ENCODE data around the gene YBX2.

The YBX2 gene

DNA sequence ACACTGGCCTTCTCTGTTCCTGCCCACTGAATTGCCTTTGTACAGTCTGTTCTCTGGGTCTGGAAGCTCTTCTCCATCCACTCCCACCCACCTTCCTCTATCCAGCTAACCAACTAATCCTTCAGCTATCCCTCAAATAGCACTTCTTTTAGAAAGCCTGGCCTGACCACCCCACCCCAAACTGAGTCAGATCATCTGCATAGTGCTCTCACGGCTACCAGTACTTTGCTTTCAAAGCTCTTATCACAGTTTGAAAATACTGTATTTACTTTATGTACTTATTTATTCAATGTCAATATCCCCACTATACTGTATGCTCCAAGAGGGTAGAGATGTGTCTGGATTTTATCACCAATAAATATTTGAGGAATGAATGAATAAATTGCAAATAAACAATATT, 27.7 kb downstream of the YBX2 start:
- no peak for DNase-seq (ENCODE audit: low read depth in 2 of 2)

DNA sequence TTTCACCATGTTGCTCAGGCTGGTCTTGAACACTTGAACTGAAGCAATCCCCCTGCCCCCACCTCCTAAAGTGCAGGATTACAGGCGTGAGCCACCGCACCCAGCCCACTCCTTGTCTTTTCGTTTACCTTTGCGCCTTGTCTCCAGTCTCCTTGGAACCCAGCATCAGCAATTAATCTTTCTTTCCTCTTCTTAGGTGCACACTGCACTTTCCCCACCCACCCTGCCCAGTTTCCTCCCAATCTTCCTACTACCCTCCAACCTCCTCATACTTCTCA, 30.7 kb downstream of the YBX2 start:
- DNase-seq (ENCODE audit: low read depth in 2 of 2), result no peak

DNA sequence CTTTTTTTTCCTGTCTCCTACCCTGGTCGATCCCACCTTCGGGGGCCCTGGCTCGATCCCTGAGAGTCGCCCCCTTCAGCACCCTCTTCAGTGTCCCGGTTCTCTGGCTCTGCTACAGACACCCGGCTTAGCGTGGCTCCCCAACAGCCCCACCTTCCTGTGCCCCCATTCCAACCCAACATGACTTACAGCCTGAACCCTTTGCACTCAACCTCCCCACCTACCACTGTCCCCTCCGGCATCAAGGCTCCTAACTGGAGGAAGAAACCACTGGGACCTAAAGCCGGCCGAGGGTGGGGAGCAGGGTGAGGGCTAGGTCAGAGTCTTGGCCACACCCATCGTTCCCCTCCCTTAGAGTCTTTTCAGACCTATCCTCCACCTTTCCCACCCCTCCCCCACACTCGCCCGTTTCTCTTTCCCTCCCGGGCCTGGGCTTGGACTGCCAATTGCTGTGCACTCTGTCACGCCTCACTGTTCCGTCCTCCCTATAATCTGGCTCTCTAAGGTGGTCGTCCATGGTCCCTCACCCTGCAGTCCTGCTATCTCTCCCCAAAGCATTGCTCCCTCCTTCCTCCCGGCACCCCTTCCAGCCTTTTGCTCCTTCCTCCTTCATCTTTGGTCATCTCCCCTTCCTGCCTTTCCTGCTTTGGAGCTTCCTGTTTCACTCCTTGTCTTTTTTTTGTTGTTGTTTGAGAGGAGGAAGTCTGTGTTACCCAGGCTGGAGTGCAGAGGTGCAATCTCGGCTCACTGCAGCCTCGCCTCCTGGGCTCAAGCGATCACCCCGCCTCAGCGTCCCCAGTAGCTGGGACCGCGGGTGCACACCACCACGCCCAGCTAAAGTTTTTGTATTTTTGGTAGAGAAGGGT, 31.3 kb downstream of the YBX2 start:
- no peak for DNase-seq (ENCODE audit: low read depth in 2 of 2)

DNA sequence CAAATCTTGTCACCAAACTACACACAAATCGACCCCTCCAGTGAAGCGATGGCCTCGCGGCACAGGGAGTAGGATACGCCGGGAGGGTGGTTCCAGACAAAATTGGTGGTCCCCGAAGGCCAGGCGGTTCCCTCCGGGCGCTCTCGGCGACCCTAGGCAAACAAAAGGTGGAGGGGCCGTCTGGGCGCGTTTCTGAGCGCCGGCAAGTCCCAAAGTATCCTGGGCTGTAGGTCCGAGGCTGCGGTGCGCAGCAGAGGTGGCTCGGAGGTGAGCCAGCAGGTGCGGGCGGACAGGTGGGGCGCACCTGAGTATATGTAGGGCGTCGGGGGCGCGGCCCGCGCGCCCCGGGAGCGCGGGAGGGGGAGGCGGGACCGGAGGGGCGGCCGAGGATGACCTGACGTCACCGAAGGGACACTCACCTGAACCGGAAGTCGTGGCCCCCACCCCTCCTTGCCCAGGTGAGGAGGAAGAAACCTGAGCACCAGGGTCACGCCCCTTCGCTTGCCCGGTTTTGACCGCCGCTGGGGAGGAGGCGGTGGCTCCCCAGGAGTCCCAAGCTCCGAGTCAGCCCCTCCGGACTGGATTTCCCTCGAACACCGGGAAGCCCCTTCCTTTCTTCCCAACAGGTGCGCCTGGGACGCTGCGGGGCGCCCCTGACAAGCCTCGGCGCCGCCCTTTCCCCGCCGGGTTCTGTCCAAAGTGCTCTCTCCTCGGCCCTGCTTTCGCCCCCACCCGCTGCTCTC, 32.1 kb downstream of the YBX2 start, which contains the start of gene CLDN7:
Gene CLDN7, minus strand, starts transcription at position 287 of the 743 bp plus-strand sequence. CDS start 435 bp downstream, outside the sequence.
- no peak for DNase-seq (ENCODE audit: low read depth in 2 of 2)

DNA sequence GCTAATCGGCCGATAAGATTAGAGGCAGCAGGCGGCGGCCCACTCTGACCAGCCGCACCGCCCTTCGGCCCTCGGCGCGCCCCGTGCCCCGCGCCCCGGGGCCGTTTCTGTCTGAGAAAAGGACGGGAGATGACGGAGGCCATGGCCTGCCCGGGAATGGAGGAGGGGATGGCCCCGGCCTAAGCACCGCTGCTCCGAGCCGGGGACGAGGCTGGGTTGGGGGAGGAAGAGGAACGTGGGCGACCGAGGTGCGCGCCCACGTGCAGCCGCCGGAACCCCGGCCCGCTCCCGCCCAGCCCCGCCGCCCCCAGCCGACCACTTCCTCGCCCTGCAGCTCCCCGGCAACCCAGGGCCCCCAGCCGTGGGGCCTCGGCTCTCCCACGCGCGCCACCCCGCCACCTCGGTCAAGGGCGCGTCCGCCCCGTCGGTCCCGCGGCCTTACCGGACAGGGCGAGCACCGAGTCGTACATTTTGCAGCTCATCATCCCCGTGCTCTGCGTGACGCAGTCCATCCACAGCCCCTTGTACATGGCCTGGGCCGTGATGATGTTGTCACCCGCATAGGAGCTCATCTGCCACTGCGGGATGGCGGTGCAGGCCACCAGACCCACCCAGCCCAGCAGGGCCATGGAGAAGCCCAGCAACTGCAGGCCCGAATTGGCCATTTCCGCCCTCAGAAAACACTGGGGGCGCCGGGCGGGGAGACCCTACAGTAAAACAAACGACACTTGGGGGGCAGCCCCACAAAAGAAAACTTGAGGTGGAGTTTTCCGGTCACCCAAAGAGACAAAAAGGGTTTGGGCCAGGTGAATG, 32.9 kb downstream of the YBX2 start:
- DNase-seq (ENCODE audit: low read depth in 2 of 2), result no peak

DNA sequence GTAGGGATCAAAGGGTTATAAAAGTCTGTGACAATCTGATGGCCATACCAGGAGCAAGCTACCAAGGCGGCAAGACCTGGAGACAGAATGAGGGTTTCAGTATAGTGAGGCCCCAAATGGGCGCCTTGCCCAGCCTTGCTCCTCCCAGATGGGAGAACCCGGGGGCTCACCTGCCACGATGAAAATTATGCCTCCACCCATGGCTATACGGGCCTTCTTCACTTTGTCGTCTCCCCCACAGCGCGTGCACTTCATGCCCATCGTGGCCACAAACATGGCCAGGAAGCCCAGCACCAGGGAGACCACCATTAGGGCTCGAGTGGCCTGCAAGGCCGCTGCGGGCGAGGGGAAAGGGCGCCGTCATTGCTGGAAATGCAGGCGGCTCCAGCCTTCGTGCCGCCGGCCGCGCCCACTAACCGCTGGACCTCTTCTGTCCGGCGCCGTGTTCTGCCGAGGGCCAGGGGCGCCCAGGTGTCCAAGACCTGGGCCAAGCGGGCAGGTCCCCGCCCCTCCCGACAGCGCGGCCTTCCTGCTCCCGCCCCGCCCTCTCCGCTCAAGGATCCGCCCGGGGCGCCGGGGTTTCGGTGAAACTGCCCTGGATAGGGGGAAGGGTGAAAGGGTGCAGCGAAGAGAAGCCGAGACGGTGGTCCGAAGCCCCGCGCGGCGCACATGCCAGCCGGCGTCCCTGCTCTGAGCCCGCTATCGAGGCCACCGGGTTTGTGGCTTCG, 33.6 kb downstream of the YBX2 start:
- DNase-seq (ENCODE audit: low read depth in 2 of 2), result no peak

DNA sequence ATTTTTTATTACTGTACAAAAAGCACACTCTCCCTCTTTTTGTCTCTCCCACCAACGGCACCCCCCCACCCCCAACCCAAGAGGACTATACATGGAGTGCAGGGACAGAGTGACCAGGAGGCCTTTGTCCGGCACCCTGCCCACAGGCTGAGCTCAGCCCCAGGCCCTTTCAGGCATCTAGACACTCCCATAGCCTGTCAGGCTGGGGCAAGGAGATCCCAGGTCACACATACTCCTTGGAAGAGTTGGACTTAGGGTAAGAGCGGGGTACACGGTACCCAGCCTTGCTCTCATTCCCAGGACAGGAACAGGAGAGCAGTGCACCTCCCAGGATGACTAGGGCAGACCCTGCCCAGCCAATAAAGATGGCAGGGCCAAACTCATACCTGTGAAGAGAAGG, 34.3 kb downstream of the YBX2 start:
- DNase-seq (ENCODE audit: low read depth in 2 of 2), result no peak

DNA sequence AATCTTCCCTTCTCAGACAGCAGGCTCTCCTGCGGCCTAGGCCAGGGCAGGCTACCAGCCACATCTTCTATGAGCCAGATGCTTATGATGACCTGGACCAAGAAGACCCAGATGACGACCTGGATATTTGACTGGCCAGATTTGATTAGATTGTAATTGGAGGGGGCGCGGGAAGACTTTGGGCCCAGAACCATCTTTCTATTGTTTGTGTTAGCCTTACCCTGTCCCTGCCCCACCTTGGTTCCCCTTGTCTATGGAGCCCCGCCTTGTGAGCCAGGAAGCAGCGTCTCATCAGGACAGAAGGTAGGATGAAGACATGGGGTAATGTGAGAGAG, 34.9 kb downstream of the YBX2 start:
- no peak for DNase-seq (ENCODE audit: low read depth in 2 of 2)

DNA sequence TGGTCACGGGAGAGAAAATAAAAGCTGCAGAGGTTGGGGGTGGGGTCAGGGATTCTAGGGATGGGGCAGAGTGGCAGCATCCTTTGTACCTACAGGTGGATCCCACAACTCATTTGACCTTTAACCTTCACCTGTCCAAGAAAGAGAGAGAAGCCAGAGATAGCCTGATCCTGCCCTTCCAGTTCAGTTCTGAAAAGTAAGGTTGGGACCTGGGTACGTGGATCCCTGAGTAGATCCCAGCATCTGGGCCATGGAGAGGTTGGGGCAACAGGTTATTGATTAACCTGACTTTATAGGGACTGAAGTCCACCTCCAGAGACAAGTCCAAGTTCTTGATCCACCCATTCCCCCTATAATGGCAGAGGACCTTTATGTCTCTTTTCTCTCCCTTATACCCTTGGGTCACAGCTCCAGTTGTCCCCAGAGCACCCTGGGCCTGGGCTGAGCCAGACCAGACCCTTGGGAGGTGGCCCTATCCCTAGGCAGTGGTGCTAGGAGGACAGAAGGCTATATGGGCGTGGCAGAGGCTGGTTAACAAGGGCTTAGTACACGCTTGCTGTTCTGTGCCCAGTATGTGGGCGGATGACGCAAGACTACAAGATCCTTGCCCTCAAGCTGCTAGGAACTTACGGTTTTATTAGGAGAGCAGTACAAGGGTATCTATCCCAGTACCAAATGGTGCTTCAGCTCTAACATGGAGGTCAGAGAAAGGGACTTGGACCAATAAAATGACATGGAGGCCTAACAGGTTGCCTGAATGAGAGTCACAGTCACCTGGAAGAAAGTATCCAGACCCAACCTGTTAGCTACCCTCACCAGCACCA, 35.5 kb downstream of the YBX2 start:
- no peak for DNase-seq (ENCODE audit: low read depth in 2 of 2)

DNA sequence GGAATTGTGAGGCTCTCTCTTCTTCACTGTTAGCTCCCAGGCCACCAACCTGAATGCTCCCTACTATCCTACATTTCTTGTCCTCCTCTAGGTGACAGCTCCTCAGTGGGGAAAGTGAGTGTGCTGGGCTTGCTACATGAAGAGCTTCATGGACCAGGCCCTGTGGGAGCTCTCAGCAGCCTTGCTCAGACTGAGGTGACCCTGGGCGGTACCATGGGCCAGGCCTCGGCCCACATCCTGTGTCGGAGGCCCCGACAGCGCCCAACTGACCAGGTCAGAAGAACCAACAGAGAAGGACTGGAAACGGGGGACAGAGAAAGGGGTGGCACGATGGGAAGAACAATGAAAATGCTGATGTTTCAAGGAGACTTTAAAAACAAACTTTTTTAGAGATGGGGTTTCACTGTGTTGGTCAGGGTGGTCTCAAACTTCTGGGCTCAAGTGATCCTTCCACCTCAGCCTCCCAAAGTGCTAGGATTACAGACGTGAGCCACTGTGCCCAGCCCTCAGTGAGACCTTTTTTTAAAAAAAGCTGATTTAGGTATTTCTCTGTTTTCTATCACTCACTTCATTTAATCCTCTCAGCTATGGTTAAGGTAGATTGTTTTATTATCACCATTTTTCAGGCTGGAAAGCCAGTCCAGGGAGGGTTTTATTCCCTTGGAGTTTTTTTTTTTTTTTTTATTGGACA, 37.5 kb downstream of the YBX2 start:
- DNase-seq (ENCODE audit: low read depth in 2 of 2), result no peak

DNA sequence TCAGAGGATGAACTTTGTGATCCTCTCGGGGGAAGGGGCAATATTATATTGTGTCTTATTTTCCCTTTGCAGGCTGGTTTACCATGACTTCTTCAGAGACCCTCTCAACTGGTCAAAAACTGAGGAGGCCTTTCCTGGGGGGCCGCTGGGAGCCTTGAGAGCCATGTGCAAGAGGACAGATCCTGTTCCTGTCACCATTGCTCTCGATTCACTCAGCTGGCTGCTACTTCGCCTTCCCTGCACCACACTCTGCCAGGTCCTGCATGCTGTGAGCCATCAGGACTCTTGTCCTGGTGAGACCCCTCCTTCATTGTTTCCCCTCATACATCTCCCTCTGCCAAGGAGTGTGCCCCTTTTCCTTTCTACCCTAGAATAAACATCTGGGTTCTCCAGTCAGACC, 39.9 kb downstream of the YBX2 start:
- DNase-seq (ENCODE audit: low read depth in 2 of 2), result no peak

DNA sequence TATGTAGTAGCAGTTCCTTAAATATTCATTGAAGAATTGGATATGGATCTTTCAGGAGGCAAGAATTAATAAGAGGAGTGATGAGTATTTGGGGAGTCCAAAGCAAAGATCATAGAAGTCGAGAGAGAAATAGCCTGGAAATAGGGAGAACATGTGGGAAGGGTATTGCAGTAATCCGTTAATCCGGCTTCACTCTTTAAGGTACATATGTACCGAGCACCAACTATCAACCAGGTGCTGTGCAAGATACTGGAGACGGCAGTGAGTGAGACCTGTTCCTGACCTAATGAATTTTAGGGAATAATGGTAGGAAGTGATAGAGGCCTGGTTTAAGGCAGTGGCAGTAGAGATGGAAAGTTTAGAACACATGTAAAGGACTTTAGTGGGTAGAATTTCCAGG, 41.4 kb downstream of the YBX2 start:
- no peak for DNase-seq (ENCODE audit: low read depth in 2 of 2)

DNA sequence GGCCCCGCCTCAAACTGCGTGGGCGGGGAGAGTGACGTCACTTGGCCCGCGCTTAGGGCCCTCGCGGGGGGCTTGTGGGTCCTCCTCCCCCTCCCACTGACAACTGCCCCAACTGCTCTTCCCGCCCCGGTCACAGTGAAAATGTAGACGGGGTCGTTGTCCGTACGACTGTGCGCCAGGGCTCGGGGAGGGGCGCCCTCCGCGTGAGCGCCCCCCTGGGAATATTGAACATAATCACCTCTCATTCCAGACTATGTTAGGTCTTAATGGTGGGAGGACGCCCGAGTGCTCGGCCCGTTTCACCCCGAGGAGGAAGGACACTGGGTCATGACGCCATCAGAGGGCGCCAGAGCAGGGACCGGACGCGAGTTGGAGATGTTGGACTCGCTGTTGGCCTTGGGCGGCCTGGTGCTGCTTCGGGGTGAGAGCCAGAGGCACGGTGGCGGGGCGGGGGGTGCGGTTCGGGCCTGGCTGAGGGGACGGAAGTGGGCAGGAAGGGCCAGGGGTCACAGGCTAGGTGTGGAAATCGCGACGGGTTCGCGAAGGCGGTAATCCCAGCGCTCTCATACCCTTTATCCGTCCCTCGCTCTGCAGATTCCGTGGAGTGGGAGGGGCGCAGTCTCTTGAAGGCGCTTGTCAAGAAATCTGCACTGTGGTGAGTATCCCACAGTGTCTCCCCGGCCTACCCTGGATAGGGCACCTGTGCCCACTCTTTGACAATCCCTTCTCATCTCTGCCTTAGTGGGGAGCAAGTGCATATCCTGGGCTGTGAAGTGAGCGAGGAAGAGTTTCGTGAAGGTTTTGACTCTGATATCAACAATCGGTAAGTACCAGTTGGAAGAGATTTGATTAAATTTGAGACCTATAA, 42.0 kb downstream of the YBX2 start, which contains the start of gene ELP5:
Gene ELP5, plus strand, starts transcription at position 40 of the 868 bp plus-strand sequence. Its CDS starts 336 bp downstream, at position 376.
- DNase-seq (ENCODE audit: low read depth in 2 of 2), result peak; percentile 69 to 88

DNA sequence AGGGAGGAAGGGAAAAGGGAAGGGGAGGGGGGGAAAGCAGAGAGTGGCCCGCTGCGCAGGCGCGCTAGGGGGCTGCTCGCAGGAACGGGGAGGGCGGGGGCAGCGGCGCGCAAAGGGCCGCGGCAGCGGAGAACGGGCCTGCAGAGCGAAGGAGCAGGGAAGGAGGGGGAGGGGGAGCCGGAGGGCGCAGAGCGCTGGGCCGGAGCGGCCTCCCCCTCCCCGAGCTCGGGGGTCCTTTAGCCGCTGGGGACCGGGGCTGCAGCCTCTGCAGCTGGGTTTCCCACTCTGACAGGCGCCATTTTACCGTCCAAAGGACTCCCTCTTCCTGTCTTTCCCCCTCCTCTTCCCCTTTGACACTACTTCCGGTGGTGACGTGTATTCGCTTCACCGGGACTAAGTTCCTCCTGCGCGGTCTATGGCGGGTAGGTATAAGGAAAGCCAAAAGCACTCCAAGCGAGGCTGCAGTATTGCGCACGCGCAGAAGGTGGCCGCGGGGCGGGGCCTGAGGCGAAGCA, 42.7 kb downstream of the YBX2 start, which contains the start of gene CTDNEP1:
Gene CTDNEP1, minus strand, starts transcription at position 74 of the 515 bp plus-strand sequence. CDS start 438 bp downstream, outside the sequence.
- DNase-seq (ENCODE audit: low read depth in 2 of 2), result peak; percentile 97 to 98

DNA sequence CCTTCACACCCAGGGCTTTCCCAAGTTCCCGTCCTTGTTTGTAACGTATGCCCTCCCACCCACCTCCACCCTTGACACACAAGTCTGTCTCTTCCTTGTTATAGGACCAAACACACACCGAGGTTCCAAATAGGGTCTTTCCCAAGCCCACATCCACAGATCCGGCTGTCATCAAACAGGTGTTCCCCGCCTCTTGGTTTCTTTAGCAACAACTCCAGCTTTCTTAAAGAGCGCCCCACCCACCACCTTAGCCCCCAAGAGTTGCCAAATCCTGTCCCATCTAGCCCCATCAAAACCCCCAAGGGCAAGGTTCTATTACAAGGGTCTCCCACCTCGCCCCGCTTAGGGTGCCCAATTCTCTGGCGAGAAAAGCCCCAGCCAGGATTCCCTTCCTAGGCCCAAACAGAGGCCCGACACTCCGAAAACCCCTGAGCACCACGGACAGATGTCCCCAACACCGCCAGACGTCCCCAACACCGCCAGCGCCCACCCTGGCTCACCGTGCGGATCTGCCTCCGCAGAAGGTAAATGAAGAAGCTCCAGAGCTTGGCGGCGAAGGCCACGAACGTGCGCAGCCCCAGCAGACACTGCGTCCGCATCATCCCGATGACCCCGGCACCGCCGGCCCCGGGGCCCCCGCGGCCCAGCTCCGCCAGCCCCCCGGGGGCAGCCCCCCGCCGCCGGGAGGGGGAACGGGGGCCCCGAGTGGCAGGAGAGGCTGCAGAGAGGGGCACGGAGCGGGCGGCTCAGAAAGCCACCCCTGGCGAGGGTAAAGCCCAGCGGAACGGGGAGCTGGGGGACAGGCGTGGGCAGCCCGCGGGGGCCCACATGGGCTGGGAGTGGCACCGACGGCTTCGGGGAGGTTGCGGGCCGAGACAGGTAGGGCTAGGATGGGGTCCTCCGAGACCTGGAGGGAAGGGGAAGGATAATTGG, 43.5 kb downstream of the YBX2 start:
- DNase-seq (ENCODE audit: low read depth in 2 of 2), result no peak

DNA sequence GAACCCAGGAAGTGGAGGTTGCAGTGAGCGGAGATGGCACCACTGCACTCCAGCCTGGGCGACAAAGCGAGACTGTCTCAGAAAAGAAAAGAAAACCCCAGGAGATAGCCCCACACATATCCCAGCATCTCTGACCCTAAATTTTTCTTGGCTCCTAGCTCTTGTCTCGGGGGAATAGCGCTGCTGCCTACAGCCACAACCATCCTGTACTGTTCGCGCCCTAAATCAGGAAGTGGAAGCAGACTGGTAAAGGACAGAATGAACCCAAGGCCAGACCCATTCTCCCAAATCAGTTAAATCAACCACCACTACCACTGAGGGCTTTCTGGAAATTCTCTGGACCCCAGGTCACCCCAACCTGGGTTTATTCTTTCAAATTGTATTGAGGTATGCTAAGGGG, 44.6 kb downstream of the YBX2 start:
- DNase-seq (ENCODE audit: low read depth in 2 of 2), result no peak

DNA sequence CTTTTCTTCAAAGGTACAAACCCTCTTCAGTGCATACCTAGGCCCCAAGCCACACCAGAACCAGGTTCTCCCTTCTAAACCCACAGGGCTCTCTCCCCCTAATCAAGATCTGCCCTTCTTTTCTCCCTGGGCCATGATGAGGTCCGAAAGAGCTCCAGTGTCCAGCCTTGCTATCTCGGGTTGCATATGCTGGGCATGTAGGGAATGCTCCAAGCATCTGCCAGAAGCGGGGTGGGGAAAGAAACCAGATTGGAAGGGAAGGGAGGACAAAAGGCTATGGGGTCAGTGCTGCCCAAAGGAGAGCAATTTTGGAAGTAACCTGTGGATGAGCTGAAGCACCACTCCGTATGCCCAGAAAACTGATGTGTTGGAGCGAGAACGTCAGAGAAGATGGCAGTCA, 45.2 kb downstream of the YBX2 start:
- no peak for DNase-seq (ENCODE audit: low read depth in 2 of 2)

DNA sequence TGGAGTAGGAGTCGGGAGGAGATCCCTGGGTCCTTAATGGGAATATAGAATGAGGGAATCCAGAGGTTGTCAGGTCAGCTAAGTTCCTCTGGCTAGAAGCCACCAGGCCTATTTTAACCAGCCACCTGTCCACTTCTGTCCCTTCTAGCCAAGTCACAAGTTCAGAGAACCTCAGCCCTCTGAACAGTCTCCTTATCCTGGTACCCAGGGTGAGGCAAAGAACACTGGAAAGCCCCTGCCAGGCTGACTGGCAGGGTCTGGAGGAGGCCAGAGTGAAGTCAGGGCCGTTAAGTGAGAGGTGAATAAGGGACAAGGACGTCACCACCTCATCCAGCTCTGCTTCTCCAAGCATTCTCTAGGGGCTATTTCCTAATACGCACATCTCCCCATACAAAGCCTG, 45.6 kb downstream of the YBX2 start:
- DNase-seq (ENCODE audit: low read depth in 2 of 2), result no peak

All from activated CD4-positive, alpha-beta T cell treated with anti-CD3 and anti-CD28 coated beads for 24 hours (primary cell).